ENCODE measurements around the gene COPZ1. TPM values are rescaled to one million over a fixed set of nuclear protein-coding genes. Genes with fewer than 3 reads are reported as not detected.
A peak's percentile ranks its signal among the peaks of the same experiment; 100 is the strongest.
"Not testable (repeated sequence)": the region's sequence is repeated elsewhere in the genome, so short reads cannot be mapped to it uniquely, and the experiment has no call there.

The COPZ1 gene
- total and polyA plus RNA-seq, 2 donors (not counting 3 experiments of a cell fraction or from before 2014, with no cell fraction given) = 143 to 174 TPM

- Histone ChIP-seq H3K4me2 (ENCODE audit: insufficient read depth, low read length) (peak within 1 kb of the TSS; percentile 95), H3K27me3 (ENCODE audit: control insufficient read depth in 2 of 2, insufficient read depth in 2 of 2, low read length in 2 of 2) (no peaks in the 10 kb centered on the region), H3K79me2 (ENCODE audit: control insufficient read depth, insufficient read depth, low read length) (peaks cover 80% of the 10 kb centered on the region), H3K9me1 (replicated peaks; ENCODE audit: control insufficient read depth, extremely low read depth, insufficient read depth, low read length) (no peaks in the 10 kb centered on the region), H3K4me3 (replicated peaks in 1 of 3; ENCODE audit: insufficient read depth in 1 of 3, low read depth in 1 of 3, low read length in 3 of 3) (peak within 1 kb of the TSS; percentile 28 to 78 (median 61)), H3K4me1 (ENCODE audit: control insufficient read depth, extremely low read depth, insufficient read depth, low read length) (peaks cover 48% of the 10 kb centered on the region), H3K9me3 (replicated peaks; ENCODE audit: control insufficient read depth, insufficient read depth, low read length) (no peaks in the 10 kb centered on the region), H3K36me3 (ENCODE audit: control insufficient read depth in 2 of 2, extremely low read depth in 1 of 2, insufficient read depth in 2 of 2, low read length in 2 of 2) (peaks cover 8 to 19% of the 10 kb centered on the region in 2 experiments), H3K9ac (replicated peaks; ENCODE audit: extremely low read depth, insufficient read depth, low read length) (peak within 1 kb of the TSS; percentile 84), H4K20me1 (replicated peaks; ENCODE audit: control insufficient read depth, extremely low read depth, insufficient read depth, low read length) (peaks cover 9% of the 10 kb centered on the region), H3K27ac (ENCODE audit: insufficient read depth, low read depth, low read length) (peak within 1 kb of the TSS; percentile 88), H2AFZ (ENCODE audit: low read depth, low read length) (peak within 1 kb of the TSS; percentile 48)
- DNase-seq (ENCODE audit: low read depth, low spot score) (peak; percentile 100), FAIRE-seq (peak; percentile 94)
- ChIA-PET POLR2A (interaction anchor here (0.7 to 3.2 kb wide), 11 partner anchors 10 to 136 kb away, joined by 3 to 29 read pairs (median 7); partner anchors contain the start of gene COPZ1), CTCF (interaction anchor here (0.9 to 3.7 kb wide), 7 partner anchors 15 to 81 kb away, joined by 3 to 39 read pairs (median 8); partner anchors contain the start of gene COPZ1)
- dilution Hi-C loops (cut with MboI; ENCODE audit: extremely low pct_ligation_motif_present, low sequenced_read_pairs) (no loop called here), intact Hi-C loops (cut with micrococcal nuclease) (loop anchor here (1.0 to 5.0 kb wide), 4 partner anchors 45 to 152 kb away; partner anchors contain the start of gene COPZ1)
- peak; percentile 89 for TF ChIP-seq MYC (IDR thresholded peaks at IDR 0.05; ENCODE audit: low read depth, low read length)
- peak; percentile 100 for TF ChIP-seq POLR2A (IDR thresholded peaks at IDR 0.05; ENCODE audit: low read depth, low read length)
- TF ChIP-seq, protein P1, sequence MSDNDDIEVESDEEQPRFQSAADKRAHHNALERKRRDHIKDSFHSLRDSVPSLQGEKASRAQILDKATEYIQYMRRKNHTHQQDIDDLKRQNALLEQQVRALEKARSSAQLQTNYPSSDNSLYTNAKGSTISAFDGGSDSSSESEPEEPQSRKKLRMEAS (IDR thresholded peaks at IDR 0.05; ENCODE audit: insufficient read depth, insufficient read length) = peak; percentile 79
- TF ChIP-seq POLR2AphosphoS5 (IDR thresholded peaks at IDR 0.05; ENCODE audit: insufficient read depth, low read depth, low read length) = peak; percentile 99
- TF ChIP-seq, protein P2, sequence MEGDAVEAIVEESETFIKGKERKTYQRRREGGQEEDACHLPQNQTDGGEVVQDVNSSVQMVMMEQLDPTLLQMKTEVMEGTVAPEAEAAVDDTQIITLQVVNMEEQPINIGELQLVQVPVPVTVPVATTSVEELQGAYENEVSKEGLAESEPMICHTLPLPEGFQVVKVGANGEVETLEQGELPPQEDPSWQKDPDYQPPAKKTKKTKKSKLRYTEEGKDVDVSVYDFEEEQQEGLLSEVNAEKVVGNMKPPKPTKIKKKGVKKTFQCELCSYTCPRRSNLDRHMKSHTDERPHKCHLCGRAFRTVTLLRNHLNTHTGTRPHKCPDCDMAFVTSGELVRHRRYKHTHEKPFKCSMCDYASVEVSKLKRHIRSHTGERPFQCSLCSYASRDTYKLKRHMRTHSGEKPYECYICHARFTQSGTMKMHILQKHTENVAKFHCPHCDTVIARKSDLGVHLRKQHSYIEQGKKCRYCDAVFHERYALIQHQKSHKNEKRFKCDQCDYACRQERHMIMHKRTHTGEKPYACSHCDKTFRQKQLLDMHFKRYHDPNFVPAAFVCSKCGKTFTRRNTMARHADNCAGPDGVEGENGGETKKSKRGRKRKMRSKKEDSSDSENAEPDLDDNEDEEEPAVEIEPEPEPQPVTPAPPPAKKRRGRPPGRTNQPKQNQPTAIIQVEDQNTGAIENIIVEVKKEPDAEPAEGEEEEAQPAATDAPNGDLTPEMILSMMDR (IDR thresholded peaks at IDR 0.05; ENCODE audit: extremely low read depth in 1 of 2, insufficient read depth in 1 of 2, low read depth in 1 of 2, low read length in 2 of 2) = no peak
- TF ChIP-seq JUN (IDR thresholded peaks at IDR 0.05; ENCODE audit: borderline replicate concordance, insufficient read depth, insufficient read length, low read depth) = no peak
- BruUV-seq (replicated peaks) = TSS peak; percentile 52
Measured at GRCh38 chr12:54280468-54281260, 44.3 kb upstream of the COPZ1 start, which contains the start of gene HNRNPA1. Gene HNRNPA1, plus strand, starts transcription at chr12:54280726. Its CDS starts 82 bp downstream, at chr12:54280808.

- Histone ChIP-seq H3K9ac (replicated peaks; ENCODE audit: extremely low read depth, insufficient read depth, low read length) (peak overlapping the region; percentile 84), H3K4me3 (replicated peaks in 1 of 3; ENCODE audit: insufficient read depth in 1 of 3, low read depth in 1 of 3, low read length in 3 of 3) (peak overlapping the region; percentile 28 to 71 (median 61)), H3K4me1 (ENCODE audit: control insufficient read depth, extremely low read depth, insufficient read depth, low read length) (peaks cover 51% of the 10 kb centered on the region), H3K27ac (ENCODE audit: insufficient read depth, low read depth, low read length) (peak overlapping the region; percentile 88), H3K4me2 (ENCODE audit: insufficient read depth, low read length) (peak overlapping the region; percentile 95), H3K36me3 (ENCODE audit: control insufficient read depth in 2 of 2, extremely low read depth in 1 of 2, insufficient read depth in 2 of 2, low read length in 2 of 2) (peaks cover 11 to 23% of the 10 kb centered on the region in 2 experiments), H4K20me1 (replicated peaks; ENCODE audit: control insufficient read depth, extremely low read depth, insufficient read depth, low read length) (peaks cover 11% of the 10 kb centered on the region), H3K79me2 (ENCODE audit: control insufficient read depth, insufficient read depth, low read length) (peaks cover 78% of the 10 kb centered on the region)
- ChIA-PET POLR2A (interaction anchor here (1.5 to 3.2 kb wide), 3 partner anchors 21 to 78 kb away, joined by 4 to 29 read pairs (median 11); no protein-coding TSS in a partner anchor), CTCF (interaction anchor here (0.7 to 3.7 kb wide), 3 partner anchors 30 to 78 kb away, joined by 3 to 39 read pairs (median 8); partner anchors contain the start of gene COPZ1)
- dilution Hi-C loops (cut with MboI; ENCODE audit: extremely low pct_ligation_motif_present, low sequenced_read_pairs); BruUV-seq (replicated peaks); H3K9me1 ChIP-seq (replicated peaks; ENCODE audit: control insufficient read depth, extremely low read depth, insufficient read depth, low read length); H3K27me3 ChIP-seq (ENCODE audit: control insufficient read depth in 2 of 2, insufficient read depth in 2 of 2, low read length in 2 of 2); H2AFZ ChIP-seq (ENCODE audit: low read depth, low read length); FAIRE-seq; H3K9me3 ChIP-seq (replicated peaks; ENCODE audit: control insufficient read depth, insufficient read depth, low read length); DNase-seq (ENCODE audit: low read depth, low spot score): not testable (repeated sequence)
- intact Hi-C loops (cut with micrococcal nuclease) = loop anchor here (5.0 kb wide), 2 partner anchors 131 to 151 kb away; no protein-coding TSS in a partner anchor
Measured at GRCh38 chr12:54281261-54281638, 43.7 kb upstream of the COPZ1 start.

Data from endothelial cell of umbilical vein (primary cell).